UCSD-AML1 (cell line): ENCODE measurements around the gene ELL.
"Not testable (repeated sequence)": the region's sequence is repeated elsewhere in the genome, so short reads cannot be mapped to it uniquely, and the experiment has no call there.

Source experiments
- DNase-seq: peaks from one replicate; lab custom pipeline; 2025; ENCODE audit not compliant: unreplicated experiment; lab: John Stamatoyannopoulos, UW

The ELL gene

GRCh38 chr19:18521692-18522123 lies at the start of gene ELL:
ELL (minus strand) TSS chr19:18522070; CDS start chr19:18522055, 15 bp downstream.
- DNase-seq = no peak

DNA sequence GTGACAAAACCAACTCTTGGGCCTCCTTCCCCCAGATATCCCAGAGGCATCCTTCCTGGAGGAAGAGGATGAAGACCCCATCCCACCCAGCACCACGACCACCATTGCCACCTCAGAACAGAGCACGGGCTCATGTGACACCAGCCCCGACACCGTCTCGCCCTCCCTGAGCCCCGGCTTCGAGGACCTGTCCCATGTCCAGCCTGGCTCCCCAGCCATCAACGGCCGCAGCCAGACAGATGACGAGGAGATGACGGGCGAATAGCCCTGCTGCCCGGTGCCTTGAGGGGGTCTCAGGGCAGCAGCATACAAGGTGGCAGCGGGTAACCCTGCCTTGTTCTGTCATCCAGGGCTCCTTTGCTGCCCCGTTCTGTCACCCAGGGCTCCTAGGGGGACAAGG lies 46.5 kb upstream of the ELL start:
- no peak for DNase-seq

- DNase-seq = no peak
Observed at GRCh38 chr19:18566953-18567352, 45.1 kb upstream of the ELL start.

- DNase-seq = no peak
Observed at GRCh38 chr19:18562086-18562485, 40.2 kb upstream of the ELL start.

- no peak for DNase-seq
Observed at GRCh38 chr19:18559685-18560084, 37.8 kb upstream of the ELL start.

GRCh38 chr19:18558604-18559003 lies 36.7 kb upstream of the ELL start:
- DNase-seq = no peak

DNA sequence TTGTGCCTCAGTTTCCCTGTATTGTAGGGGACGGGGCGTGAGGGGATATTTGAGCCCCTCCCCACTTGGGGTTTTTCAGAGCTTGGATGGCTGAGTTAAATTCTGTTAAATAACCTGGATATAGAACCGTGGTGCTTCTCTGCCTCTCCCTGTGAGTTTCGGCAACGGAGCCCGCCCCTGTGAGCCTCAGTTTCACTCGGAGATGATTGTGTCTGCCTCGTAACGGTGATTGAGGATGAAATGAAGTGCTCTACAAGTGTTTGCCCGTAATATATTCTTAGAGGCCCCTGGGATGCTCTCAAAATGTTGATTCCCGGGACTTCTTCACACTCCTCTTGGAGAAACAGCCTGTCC lies 36.3 kb upstream of the ELL start:
- DNase-seq = no peak

DNA sequence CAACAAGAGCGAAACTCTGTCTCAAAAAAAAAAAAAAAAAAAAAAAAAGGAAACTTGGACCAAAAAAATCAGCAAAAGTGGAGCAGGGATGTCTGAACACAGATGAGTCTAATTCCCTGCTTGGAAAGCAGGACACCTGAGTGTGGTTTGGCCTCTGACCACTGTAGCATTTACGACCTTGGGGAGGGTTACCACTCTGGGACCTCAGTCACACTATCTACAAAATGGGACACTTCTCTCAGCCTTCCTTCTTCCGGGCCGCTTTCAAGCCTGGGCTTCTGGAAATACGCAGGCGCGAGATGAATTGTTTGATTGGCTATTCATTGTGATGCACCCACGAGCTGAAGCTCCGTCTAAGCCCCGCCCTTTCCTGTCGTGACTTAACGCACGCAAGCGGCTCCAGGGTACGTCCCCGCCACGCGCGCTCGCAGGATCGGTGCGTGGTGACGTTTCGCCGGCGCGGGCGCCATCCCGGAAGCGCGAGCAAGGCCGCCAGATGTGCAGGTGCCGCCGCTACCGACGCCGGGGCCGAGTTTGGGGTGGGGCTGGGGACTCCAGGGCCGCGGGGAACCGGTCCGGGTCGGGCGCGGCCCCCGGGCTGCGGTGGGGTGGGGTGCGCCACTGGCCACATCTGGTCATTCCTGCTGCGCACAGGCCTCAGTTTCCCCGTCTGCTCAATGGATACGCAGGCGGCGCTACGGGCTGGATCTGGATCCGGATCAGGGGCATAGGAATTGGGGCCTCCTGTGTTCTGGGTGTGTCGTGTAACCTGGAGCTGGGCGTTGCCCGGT lies 35.7 kb upstream of the ELL start, which contains the start of gene KXD1:
Gene KXD1 (plus strand): TSS at position 460 of the 791 bp plus-strand sequence. CDS start 4,187 bp downstream, outside the sequence.
- peak; percentile 96 for DNase-seq

DNA sequence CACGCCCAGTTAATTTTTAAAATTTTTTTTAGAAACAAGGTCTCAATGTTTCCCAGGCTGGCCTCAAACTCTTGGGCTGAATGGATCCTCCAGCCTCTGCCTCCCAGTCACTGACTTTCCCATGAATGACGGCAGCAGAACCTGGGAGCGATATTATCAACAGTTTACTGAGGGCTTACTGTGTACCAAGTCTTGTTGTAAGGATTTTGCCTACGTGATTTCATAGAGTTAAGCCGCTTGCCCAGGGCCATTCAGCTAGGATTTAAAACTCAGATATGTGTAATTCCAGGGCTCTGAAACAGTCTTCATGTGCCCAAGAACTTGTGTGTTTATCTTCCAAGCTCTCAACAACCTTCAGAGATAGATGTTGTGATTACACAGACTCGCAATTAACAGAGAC lies 29.8 kb upstream of the ELL start:
- DNase-seq = no peak

DNA sequence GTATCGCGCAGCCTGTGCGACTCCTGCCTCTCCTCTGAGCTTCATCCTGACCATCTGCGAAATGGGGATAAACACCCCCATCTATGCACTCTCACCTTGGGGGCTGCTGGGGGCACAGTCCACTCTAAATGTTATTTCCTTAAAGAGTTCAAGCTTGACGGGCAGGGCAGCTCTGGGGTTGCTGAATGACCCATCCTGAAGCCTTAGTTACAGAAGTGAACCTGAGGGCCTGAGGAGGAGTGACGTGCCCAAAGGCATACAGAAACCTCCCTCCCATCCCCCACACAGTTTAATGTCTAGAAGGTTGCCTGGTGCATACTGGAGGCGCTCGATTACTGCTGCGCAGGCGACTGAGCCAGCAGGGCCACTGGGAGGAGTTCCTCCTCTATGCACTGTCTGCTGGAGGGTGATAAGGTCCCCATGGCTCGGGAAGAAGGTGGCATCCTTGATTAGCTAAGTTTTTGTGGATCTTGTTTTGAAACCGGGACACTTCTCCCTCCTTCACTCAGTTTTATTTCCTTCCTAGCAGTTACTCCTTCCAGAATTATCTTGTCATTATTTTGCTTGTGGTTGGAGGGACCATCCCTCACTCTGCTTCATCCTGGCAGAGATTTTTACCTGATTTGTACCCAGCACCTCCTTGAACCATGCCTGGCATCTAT lies 22.1 kb upstream of the ELL start:
- peak; percentile 80 for DNase-seq

GRCh38 chr19:18542941-18543813 lies 21.3 kb upstream of the ELL start, which contains the start of gene FKBP8:
FKBP8 (minus strand) TSS chr19:18543573; CDS start chr19:18541970, 1,603 bp downstream.
- peak; percentile 93 for DNase-seq

- DNase-seq = peak; percentile 34
Observed at GRCh38 chr19:18541992-18542940, 20.4 kb upstream of the ELL start.

DNA sequence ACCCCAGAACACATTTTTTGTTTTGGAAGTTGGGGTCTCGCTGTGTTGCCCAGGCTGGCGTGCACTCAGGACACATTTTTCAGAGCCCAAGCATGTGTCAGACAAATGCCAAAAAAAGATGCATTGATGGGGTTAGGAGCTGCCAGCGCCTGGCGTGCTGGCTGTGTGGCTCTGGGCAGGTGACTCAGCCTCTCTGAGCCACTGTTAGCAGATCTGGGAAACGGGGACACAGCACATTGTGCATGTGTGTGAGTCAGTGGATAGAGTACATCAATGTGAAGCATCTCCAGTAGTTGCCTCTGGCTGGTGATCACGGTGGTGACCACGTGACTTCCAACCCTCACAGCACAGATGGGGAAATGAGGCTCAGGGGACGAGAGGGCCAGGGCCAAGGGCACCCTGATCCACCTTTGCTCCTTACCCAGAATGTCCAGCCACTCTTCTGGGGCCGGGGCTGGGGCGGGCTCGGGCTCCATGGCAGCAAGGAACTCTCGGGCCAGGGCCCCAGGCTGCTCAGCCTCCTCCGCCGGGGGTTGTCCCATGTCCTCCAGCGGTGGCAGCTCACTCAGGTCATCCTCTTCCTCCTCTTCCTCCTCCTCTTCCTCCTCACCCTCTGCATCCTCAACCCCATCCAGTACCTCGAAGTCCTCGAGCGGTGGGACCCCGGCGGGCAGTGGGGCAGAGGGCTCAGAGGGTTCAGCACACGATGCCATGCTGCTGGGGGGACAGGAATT lies 19.6 kb upstream of the ELL start:
- no peak for DNase-seq

- DNase-seq = not testable (repeated sequence)
Observed at GRCh38 chr19:18540200-18540599, 18.3 kb upstream of the ELL start.

- DNase-seq = no peak
Observed at GRCh38 chr19:18539372-18539771, 17.5 kb upstream of the ELL start.

GRCh38 chr19:18538115-18538514 lies 16.2 kb upstream of the ELL start:
- no peak for DNase-seq

DNA sequence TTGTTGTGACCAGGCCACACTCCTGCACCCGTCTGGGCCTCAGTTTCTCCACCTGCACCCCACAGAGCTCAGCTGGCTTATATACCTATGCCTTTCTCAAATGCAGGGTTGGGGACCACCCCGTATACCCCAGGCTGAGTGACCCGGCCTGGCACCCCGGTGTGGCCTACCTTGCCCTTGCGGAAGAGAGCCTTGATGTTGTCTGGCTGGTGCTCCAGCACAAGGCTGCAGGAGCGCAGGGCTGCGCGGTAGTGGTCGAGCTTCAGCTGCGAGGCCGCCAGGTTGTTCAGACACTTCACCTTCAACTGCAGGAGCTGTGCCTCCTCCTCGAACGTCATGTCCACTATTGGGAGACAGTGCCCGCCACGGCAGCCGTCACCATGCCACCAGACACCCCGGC lies 15.6 kb upstream of the ELL start:
- no peak for DNase-seq

GRCh38 chr19:18536475-18536874 lies 14.6 kb upstream of the ELL start:
- no peak for DNase-seq

DNA sequence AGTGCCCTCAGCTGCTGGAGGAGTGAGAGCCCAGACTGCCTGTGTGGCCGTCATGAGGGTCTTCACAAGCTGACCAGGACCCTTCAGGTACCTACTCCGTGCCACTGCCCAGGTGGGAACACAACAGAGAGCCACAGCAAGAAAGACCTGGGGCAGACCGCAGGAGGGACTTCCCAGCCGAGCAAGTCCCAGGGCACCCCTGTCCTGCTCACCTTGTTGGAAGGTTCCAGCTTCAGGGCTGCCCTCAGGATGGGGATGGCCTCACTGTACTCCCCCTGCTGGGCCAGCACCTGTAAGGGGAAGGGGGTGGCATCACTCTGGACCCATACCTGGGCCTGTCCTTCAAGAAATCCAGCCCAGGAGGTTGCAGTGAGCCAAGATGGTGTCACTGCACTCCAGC lies 11.2 kb upstream of the ELL start:
- DNase-seq = no peak
